ENCODE results near the gene NRN1L. TPM values are rescaled to one million over a fixed set of nuclear protein-coding genes. Genes with fewer than 3 reads are reported as not detected.

NRN1L gene
- total RNA-seq, 6 donors from 2014 or later, result 1.6 to 4.2 (median 2.3) TPM; not detected in 1

- no peaks in the 10 kb centered on the region for H3K27me3 ChIP-seq
- TF ChIP-seq EP300 (IDR thresholded peaks at IDR 0.05) (no peak), POLR2AphosphoS5 (IDR thresholded peaks at IDR 0.05) (no peak), CTCF (IDR thresholded peaks at IDR 0.05) (no peak), POLR2A (IDR thresholded peaks at IDR 0.05) (no peak)
- peak overlapping the region in 3 of 4 donors; percentile 1 to 60 (median 53) for H3K27ac ChIP-seq
- peaks cover 23 to 55% (median 44%) of the 10 kb centered on the region in 4 donors for H3K36me3 ChIP-seq
- H3K4me3 ChIP-seq, result no peak overlapping the region
- ATAC-seq (ENCODE audit: low FRiP score in 2 of 2) (no peak), DNase-seq (no peak)
- WGBS, 2 donors, result 90 to 92% methylated on average over 10 to 11 of the region's 12 CpGs
- H3K4me1 ChIP-seq, result peaks cover 0 to 26% (median 8%) of the 10 kb centered on the region in 4 donors
- H3K9me3 ChIP-seq, result no peaks in the 10 kb centered on the region
These were observed 860 bp downstream of the NRN1L start for GRCh38 chr16:67885545-67885944.

- ATAC-seq (ENCODE audit: low FRiP score in 2 of 2) (no peak), DNase-seq (peak in 1 of 2 donors; percentile 78)
- 86 to 95% methylated on average over 7 to 19 of the region's 19 CpGs for WGBS, 2 donors
These were observed 1.3 kb downstream of the NRN1L start for GRCh38 chr16:67885976-67886375.

GRCh38 chr16:67886387-67886786, 1.7 kb downstream of the NRN1L start:
- WGBS, 2 donors, result 50 to 81% methylated on average over 5 of the region's 5 CpGs
- DNase-seq (peak in 1 of 2 donors; percentile 76), ATAC-seq (ENCODE audit: low FRiP score in 2 of 2) (peak in 1 of 2 donors; percentile 56)
- Histone ChIP-seq H3K9me3 (no peaks in the 10 kb centered on the region), H3K27ac (peak overlapping the region in 3 of 4 donors; percentile 19 to 60 (median 53)), H3K4me1 (peaks cover 0 to 26% (median 8%) of the 10 kb centered on the region in 4 donors), H3K27me3 (no peaks in the 10 kb centered on the region), H3K36me3 (peaks cover 14 to 47% (median 36%) of the 10 kb centered on the region in 4 donors), H3K4me3 (no peak overlapping the region)
- TF ChIP-seq POLR2A (IDR thresholded peaks at IDR 0.05) (no peak), EP300 (IDR thresholded peaks at IDR 0.05) (no peak), CTCF (IDR thresholded peaks at IDR 0.05) (no peak), POLR2AphosphoS5 (IDR thresholded peaks at IDR 0.05) (no peak)

More at GRCh38 chr16:67885976-67886375, 1.3 kb downstream of the NRN1L start:
- H3K9me3 ChIP-seq, result no peaks in the 10 kb centered on the region
- H3K4me3 ChIP-seq, result no peak overlapping the region
- peak overlapping the region in 3 of 4 donors; percentile 19 to 60 (median 53) for H3K27ac ChIP-seq
- H3K4me1 ChIP-seq, result peaks cover 0 to 26% (median 8%) of the 10 kb centered on the region in 4 donors
- no peaks in the 10 kb centered on the region for H3K27me3 ChIP-seq
- peaks cover 18 to 51% (median 40%) of the 10 kb centered on the region in 4 donors for H3K36me3 ChIP-seq
- TF ChIP-seq POLR2A (IDR thresholded peaks at IDR 0.05), result no peak
- TF ChIP-seq EP300 (IDR thresholded peaks at IDR 0.05), result no peak

- Histone ChIP-seq H3K27me3 (no peaks in the 10 kb centered on the region), H3K4me1 (peaks cover 4 to 32% (median 15%) of the 10 kb centered on the region in 4 donors), H3K4me3 (no peak overlapping the region), H3K27ac (no peak overlapping the region), H3K36me3 (peaks cover 0 to 27% (median 16%) of the 10 kb centered on the region in 4 donors), H3K9me3 (no peaks in the 10 kb centered on the region)
- ATAC-seq (ENCODE audit: low FRiP score in 2 of 2), result no peak
- WGBS, 2 donors, result 76 to 79% methylated on average over 2 to 3 of the region's 3 CpGs
- TF ChIP-seq POLR2A (IDR thresholded peaks at IDR 0.05) (no peak), EP300 (IDR thresholded peaks at IDR 0.05) (no peak), CTCF (IDR thresholded peaks at IDR 0.05) (no peak), POLR2AphosphoS5 (IDR thresholded peaks at IDR 0.05) (no peak)
- no peak for DNase-seq
These were observed 3.6 kb downstream of the NRN1L start for GRCh38 chr16:67888331-67888730.

GRCh38 chr16:67892375-67892774, 7.7 kb downstream of the NRN1L start:
- WGBS, 2 donors, result 74 to 77% methylated on average over 5 of the region's 5 CpGs
- H3K27ac ChIP-seq, result peak overlapping the region; percentile 23 to 97 (median 86)
- no peaks in the 10 kb centered on the region for H3K9me3 ChIP-seq
- peak overlapping the region in 3 of 4 donors; percentile 78 to 97 (median 90) for H3K4me3 ChIP-seq
- no peak for TF ChIP-seq CTCF (IDR thresholded peaks at IDR 0.05)
- no peak for TF ChIP-seq POLR2AphosphoS5 (IDR thresholded peaks at IDR 0.05)
- H3K4me1 ChIP-seq, result peaks cover 28 to 44% (median 33%) of the 10 kb centered on the region in 4 donors
- DNase-seq, result no peak
- no peaks in the 10 kb centered on the region for H3K27me3 ChIP-seq
- no peak for ATAC-seq (ENCODE audit: low FRiP score in 2 of 2)
- no peaks in the 10 kb centered on the region for H3K36me3 ChIP-seq

Measured in upper lobe of left lung (tissue), 6 donors.